Neural cell (in vitro differentiated cells): ENCODE results near the gene F11R. TPM values are rescaled to one million over a fixed set of nuclear protein-coding genes. Genes with fewer than 3 reads are reported as not detected.
A peak's percentile ranks its signal among the peaks of the same experiment; 100 is the strongest.

Source experiments
- H2AFZ ChIP-seq: fragments of 200-600, 300-800 bp; sonication (generic), shearing (Covaris generic); 2 replicates; pipeline ENCODE4 v1.6.0; 2014; ENCODE audit warnings: low read depth, mild to moderate bottlenecking, antibody characterized with exemption, low read length, moderate library complexity
- H3F3A ChIP-seq: fragments of 200-600 bp; shearing (Covaris generic); 2 replicates; pipeline ENCODE4 v1.6.1; 2016; ENCODE audit warnings: mild to moderate bottlenecking, moderate library complexity, mixed read lengths, antibody characterized with exemption, low read length; ENCODE audit not compliant: insufficient read depth, poor library complexity, severe bottlenecking
- H3K27ac ChIP-seq: fragments of 200-600, 300-800 bp; sonication (generic), shearing (Covaris generic); 2 replicates; pipeline ENCODE4 v1.5.1; 2014; ENCODE audit warnings: mild to moderate bottlenecking, low read length, moderate library complexity
- H3K27me3 ChIP-seq: fragments of 300-800, 200-600 bp; sonication (generic), shearing (Covaris generic); 2 replicates; pipeline ENCODE4 v1.6.0; 2014; ENCODE audit warnings: mild to moderate bottlenecking, low read depth, low read length, moderate library complexity; ENCODE audit not compliant: insufficient read depth
- H3K36me3 ChIP-seq: fragments of 300-800, 200-600 bp; sonication (generic), shearing (Covaris generic); 2 replicates; pipeline ENCODE4 v1.5.1; 2014; ENCODE audit warnings: mild to moderate bottlenecking, antibody characterized with exemption, low read length, moderate library complexity; ENCODE audit not compliant: insufficient read depth
- H3K4me2 ChIP-seq: fragments of 300-800, 200-600 bp; sonication (generic), shearing (Covaris generic); 2 replicates; pipeline ENCODE4 v1.6.0; 2014; ENCODE audit warnings: mild to moderate bottlenecking, low read length
- H3K4me3 ChIP-seq: fragments of 300-800, 200-600 bp; sonication (generic), shearing (Covaris generic); 2 replicates; pipeline ENCODE4 v1.5.1; 2014; ENCODE audit warnings: mild to moderate bottlenecking, low read length, moderate library complexity
- H3K79me2 ChIP-seq: fragments of 200-600 bp; shearing (Covaris generic); replicated peaks from 2 replicates; pipeline ENCODE4 v1.6.0; 2014; ENCODE audit warnings: mild to moderate bottlenecking, low read length, moderate library complexity; ENCODE audit not compliant: insufficient read depth
- H3K9ac ChIP-seq: fragments of 300-800, 200-600 bp; sonication (generic), shearing (Covaris generic); 2 replicates; pipeline ENCODE4 v1.6.1; 2016; ENCODE audit warnings: mild to moderate bottlenecking, low read length, mixed read lengths
- H3K9me2 ChIP-seq: fragments of 200-600 bp; shearing (Covaris generic); 2 replicates; pipeline ENCODE4 v1.6.1; 2016; ENCODE audit warnings: mild to moderate bottlenecking, low read length, mixed read lengths; ENCODE audit not compliant: insufficient read depth
- H3K9me3 ChIP-seq: fragments of 200-600, 300-800 bp; sonication (generic), shearing (Covaris generic); 2 replicates; pipeline ENCODE4 v1.6.1; 2016; ENCODE audit warnings: mild to moderate bottlenecking, mixed run types, low read length, moderate library complexity, mixed read lengths
- H4K20me1 ChIP-seq: fragments of 200-600 bp; shearing (Covaris generic); 2 replicates; pipeline ENCODE4 v1.6.1; 2016; ENCODE audit warnings: mild to moderate bottlenecking, mixed run types; ENCODE audit not compliant: insufficient read depth
- CTCF ChIP-seq: fragments of 450-650 bp; IDR thresholded peaks from 2 replicates; pipeline ENCODE4 v1.5.1; 2014; ENCODE audit warnings: antibody characterized with exemption, mild to moderate bottlenecking, moderate library complexity; ENCODE audit not compliant: poor library complexity, severe bottlenecking
- EP300 ChIP-seq: fragments of 450-650 bp; conservative IDR thresholded peaks from 2 replicates; pipeline ENCODE4 v1.6.1; 2014; ENCODE audit warnings: antibody characterized with exemption, mild to moderate bottlenecking, moderate library complexity; ENCODE audit not compliant: poor library complexity, severe bottlenecking
- EZH2 ChIP-seq: fragments of 200-600, 300-800 bp; shearing (Covaris generic), sonication (generic); IDR thresholded peaks from 2 replicates; pipeline ENCODE4 v1.6.1; 2014; ENCODE audit warnings: antibody characterized with exemption, low read length, borderline replicate concordance, mild to moderate bottlenecking; ENCODE audit not compliant: insufficient read depth, poor library complexity, severe bottlenecking
- MXI1 ChIP-seq: fragments of 450-650 bp; conservative IDR thresholded peaks from 2 replicates; pipeline ENCODE4 v1.6.1; 2014; ENCODE audit warnings: antibody characterized with exemption, mild to moderate bottlenecking; ENCODE audit not compliant: poor library complexity, severe bottlenecking
- POLR2AphosphoS5 ChIP-seq: IDR thresholded peaks from 2 replicates; pipeline ENCODE4 v1.6.1; 2012
- RAD21 ChIP-seq: fragments of 450-650 bp; conservative IDR thresholded peaks from 2 replicates; pipeline ENCODE4 v1.6.1; 2014; ENCODE audit warnings: antibody characterized with exemption, mild to moderate bottlenecking, moderate library complexity
- SMC3 ChIP-seq: fragments of 450-650 bp; conservative IDR thresholded peaks from 2 replicates; pipeline ENCODE4 v1.6.1; 2014; ENCODE audit warnings: antibody characterized with exemption, mild to moderate bottlenecking, moderate library complexity; ENCODE audit not compliant: poor library complexity
- TAF1 ChIP-seq: IDR thresholded peaks from 2 replicates; pipeline ENCODE4 v1.6.1; 2012; ENCODE audit warnings: low read depth
- polyA plus RNA-seq: library from polyadenylated mRNA; depleted of rRNA; stranded (reverse); fragments of >200 nt; gene quantifications from 2 replicates; pipeline ENCODE4 v1.2.3, GENCODE V29; 2014
- TF ChIP-seq, protein P1 (sequence below): IDR thresholded peaks from 2 replicates; pipeline ENCODE4 v1.6.1; 2012; ENCODE audit warnings: borderline replicate concordance

Gene F11R
- polyA plus RNA-seq, 1 donor from 2014 or later = 7.3 TPM

DNA sequence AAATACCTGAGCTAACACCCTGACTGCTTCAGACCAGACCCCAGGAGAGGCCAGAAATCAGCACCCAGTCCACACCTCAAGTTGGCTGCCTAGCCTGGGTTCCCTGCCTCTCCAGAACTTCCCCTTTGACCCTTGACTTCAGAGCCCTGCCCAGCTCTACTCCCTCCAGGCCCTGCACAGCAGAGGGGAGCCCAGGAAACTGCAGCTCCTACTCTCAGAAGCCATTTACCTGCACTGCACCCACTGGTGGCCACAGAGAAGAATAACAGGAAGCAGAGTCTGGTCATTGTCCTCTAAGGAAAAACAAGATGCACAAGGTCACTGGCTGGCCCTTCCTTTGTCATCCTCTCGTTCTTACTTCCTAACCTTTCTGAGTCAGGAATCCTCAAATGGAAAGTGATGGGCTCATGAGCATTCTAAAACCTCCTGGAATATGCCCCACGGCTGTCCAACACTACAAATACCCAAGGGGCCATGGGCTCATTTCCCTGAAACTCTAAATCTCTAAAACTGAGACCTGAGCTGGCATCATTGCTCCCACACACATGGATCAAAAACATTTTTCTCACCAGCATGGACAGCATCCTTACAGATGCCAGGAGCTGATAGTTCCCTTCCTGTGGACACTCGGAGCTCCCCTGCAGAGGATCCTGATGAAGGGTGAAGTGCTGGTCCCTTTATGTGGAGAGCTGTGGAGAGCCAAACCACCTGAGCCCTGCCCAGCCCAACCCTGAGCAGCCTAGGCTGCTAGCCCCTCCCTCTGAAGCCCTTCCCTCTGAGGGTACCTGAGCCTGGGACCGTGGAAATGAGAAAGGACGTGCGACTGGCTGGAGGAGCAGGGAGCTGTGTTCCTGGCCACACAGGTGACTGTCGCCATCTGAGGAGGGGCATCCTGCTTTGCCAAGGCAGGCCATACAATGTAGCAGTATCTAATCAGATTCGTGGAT, 66.5 kb downstream of the F11R start, which contains the start of gene ITLN2:
Gene ITLN2 (minus strand): TSS at position 652 of the 947 bp plus-strand sequence. CDS start 68 bp downstream, at position 584.
- TF ChIP-seq MXI1 = no peak
- peak; percentile 13 for TF ChIP-seq CTCF
- H4K20me1 ChIP-seq = no peaks in the 10 kb centered on the region
- no peak within 1 kb of the TSS for H3K4me3 ChIP-seq
- H3K79me2 ChIP-seq = no peaks in the 10 kb centered on the region
- H2AFZ ChIP-seq = no peak within 1 kb of the TSS
- no peak within 1 kb of the TSS for H3K4me2 ChIP-seq
- H3K9ac ChIP-seq = no peak within 1 kb of the TSS
- no peaks in the 10 kb centered on the region for H3K9me3 ChIP-seq
- no peaks in the 10 kb centered on the region for H3K27me3 ChIP-seq
- no peaks in the 10 kb centered on the region for H3K36me3 ChIP-seq
- no peak within 1 kb of the TSS for H3K27ac ChIP-seq
- H3F3A ChIP-seq = no peaks in the 10 kb centered on the region
- H3K9me2 ChIP-seq = no peaks in the 10 kb centered on the region

DNA sequence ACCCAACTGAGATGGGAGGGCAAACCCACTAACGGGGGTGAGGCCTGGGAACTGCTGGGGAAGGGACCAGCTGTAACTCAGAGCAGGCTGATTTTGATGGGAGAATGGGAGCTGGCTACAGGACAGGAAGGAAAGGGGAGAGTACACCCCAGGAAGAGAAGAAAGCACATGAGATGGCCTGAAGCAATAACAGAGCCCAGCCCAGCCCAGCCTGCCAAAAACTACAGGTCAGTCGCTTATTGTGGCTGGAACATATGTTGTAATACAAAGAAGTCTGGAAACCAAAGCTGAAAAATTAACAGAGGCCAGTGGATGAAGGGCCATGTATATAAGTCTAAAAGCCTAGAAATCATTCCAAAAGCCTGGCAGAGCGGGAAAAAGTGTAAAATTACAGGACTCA, 67.9 kb downstream of the F11R start:
- Histone ChIP-seq H3K4me3 (no peak overlapping the region), H4K20me1 (no peaks in the 10 kb centered on the region), H3F3A (no peaks in the 10 kb centered on the region), H3K9ac (no peak overlapping the region), H3K9me3 (no peaks in the 10 kb centered on the region), H3K79me2 (no peaks in the 10 kb centered on the region), H3K36me3 (no peaks in the 10 kb centered on the region), H3K27me3 (no peaks in the 10 kb centered on the region), H2AFZ (no peak overlapping the region), H3K4me2 (no peak overlapping the region), H3K27ac (no peak overlapping the region), H3K9me2 (no peaks in the 10 kb centered on the region)
- TF ChIP-seq TAF1 (no peak), EP300 (no peak)

GRCh38 chr1:160952129-160952510, 68.8 kb downstream of the F11R start:
- no peaks in the 10 kb centered on the region for H3K27me3 ChIP-seq
- no peaks in the 10 kb centered on the region for H3K79me2 ChIP-seq
- H3K9me2 ChIP-seq = no peaks in the 10 kb centered on the region
- no peak for TF ChIP-seq TAF1
- TF ChIP-seq MXI1 = no peak
- TF ChIP-seq RAD21 = no peak
- TF ChIP-seq, protein P1, sequence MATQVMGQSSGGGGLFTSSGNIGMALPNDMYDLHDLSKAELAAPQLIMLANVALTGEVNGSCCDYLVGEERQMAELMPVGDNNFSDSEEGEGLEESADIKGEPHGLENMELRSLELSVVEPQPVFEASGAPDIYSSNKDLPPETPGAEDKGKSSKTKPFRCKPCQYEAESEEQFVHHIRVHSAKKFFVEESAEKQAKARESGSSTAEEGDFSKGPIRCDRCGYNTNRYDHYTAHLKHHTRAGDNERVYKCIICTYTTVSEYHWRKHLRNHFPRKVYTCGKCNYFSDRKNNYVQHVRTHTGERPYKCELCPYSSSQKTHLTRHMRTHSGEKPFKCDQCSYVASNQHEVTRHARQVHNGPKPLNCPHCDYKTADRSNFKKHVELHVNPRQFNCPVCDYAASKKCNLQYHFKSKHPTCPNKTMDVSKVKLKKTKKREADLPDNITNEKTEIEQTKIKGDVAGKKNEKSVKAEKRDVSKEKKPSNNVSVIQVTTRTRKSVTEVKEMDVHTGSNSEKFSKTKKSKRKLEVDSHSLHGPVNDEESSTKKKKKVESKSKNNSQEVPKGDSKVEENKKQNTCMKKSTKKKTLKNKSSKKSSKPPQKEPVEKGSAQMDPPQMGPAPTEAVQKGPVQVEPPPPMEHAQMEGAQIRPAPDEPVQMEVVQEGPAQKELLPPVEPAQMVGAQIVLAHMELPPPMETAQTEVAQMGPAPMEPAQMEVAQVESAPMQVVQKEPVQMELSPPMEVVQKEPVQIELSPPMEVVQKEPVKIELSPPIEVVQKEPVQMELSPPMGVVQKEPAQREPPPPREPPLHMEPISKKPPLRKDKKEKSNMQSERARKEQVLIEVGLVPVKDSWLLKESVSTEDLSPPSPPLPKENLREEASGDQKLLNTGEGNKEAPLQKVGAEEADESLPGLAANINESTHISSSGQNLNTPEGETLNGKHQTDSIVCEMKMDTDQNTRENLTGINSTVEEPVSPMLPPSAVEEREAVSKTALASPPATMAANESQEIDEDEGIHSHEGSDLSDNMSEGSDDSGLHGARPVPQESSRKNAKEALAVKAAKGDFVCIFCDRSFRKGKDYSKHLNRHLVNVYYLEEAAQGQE = no peak
- TF ChIP-seq POLR2AphosphoS5 = no peak
- TF ChIP-seq CTCF = no peak
- no peak for TF ChIP-seq EP300
- TF ChIP-seq EZH2 = no peak
- no peak for TF ChIP-seq SMC3
- no peak overlapping the region for H3K4me2 ChIP-seq
- H3K9ac ChIP-seq = no peak overlapping the region
- no peak overlapping the region for H3K27ac ChIP-seq
- no peak overlapping the region for H2AFZ ChIP-seq
- H3K4me3 ChIP-seq = no peak overlapping the region
- H4K20me1 ChIP-seq = no peaks in the 10 kb centered on the region
- no peaks in the 10 kb centered on the region for H3K9me3 ChIP-seq
- H3K36me3 ChIP-seq = no peaks in the 10 kb centered on the region
- H3F3A ChIP-seq = no peaks in the 10 kb centered on the region
